Suprapubic skin (tissue), 4 donors: Measurements from ENCODE around the gene ST8SIA5. TPM values are rescaled to one million over a fixed set of nuclear protein-coding genes. Genes with fewer than 3 reads are reported as not detected.

Experiments
- DNase-seq, 2 donors: peaks; one replicate each; pipeline ENCODE4 v3.0.0-alpha.2; 2019; ENCODE audit warnings: low spot score in 2 of 2
- H3K27ac ChIP-seq: fragments of 200-600 bp; sonication (generic); one replicate; pipeline ENCODE4 v1.5.1; 2019
- H3K27me3 ChIP-seq: fragments of 200-600 bp; sonication (generic); one replicate; pipeline ENCODE4 v1.5.1; 2019
- H3K36me3 ChIP-seq: fragments of 200-600 bp; sonication (generic); one replicate; pipeline ENCODE4 v1.5.1; 2019
- H3K4me1 ChIP-seq: fragments of 200-600 bp; sonication (generic); one replicate; pipeline ENCODE4 v1.5.1; 2019
- H3K4me3 ChIP-seq: fragments of 200-600 bp; sonication (generic); one replicate; pipeline ENCODE4 v1.5.1; 2019; ENCODE audit warnings: mild to moderate bottlenecking
- H3K9me3 ChIP-seq: fragments of 200-600 bp; sonication (generic); one replicate; pipeline ENCODE4 v1.5.1; 2019
- CTCF ChIP-seq, 2 donors: fragments of 200-600 bp in 1 of 2; fragments of 450-650 bp in 1 of 2; sonication (generic) in 1 of 2; IDR thresholded peaks; one replicate each; pipeline ENCODE4 v1.5.1; 2016 to 2019; ENCODE audit warnings: antibody characterized with exemption in 2 of 2, mild to moderate bottlenecking in 1 of 2, moderate library complexity in 1 of 2
- EP300 ChIP-seq: sonication (generic); formaldehyde crosslinking; IDR thresholded peaks from one replicate; pipeline ENCODE4 v1.6.1; 2017; ENCODE audit warnings: antibody characterized with exemption
- POLR2A ChIP-seq, 2 donors: fragments of 450-650 bp; IDR thresholded peaks; one replicate each; pipeline ENCODE4 v1.6.1; 2017; ENCODE audit warnings: antibody characterized with exemption in 2 of 2, mild to moderate bottlenecking in 2 of 2, moderate library complexity in 2 of 2
- POLR2AphosphoS5 ChIP-seq, 3 donors: sonication (generic); formaldehyde crosslinking; IDR thresholded peaks; one replicate each; pipeline ENCODE4 v1.6.1; 2017; ENCODE audit warnings: antibody characterized with exemption in 3 of 3
- WGBS: methylation state at CpG from one replicate; pipeline ENCODE4 v1.1.5; 2018; 5-methylcytosine and 5-hydroxymethylcytosine counted together
- total RNA-seq, 4 donors: library from RNA; depleted of rRNA; stranded (reverse); fragments of >200 nt; gene quantifications; one replicate each; pipeline ENCODE4 v1.1.0, GENCODE V29; 2016

ST8SIA5 gene
- total RNA-seq, 4 donors from 2014 or later = not detected

GRCh38 chr18:46686186-46686585 is 70.7 kb downstream of the ST8SIA5 start:
- Histone ChIP-seq H3K4me3 (no peak overlapping the region), H3K9me3 (no peaks in the 10 kb centered on the region), H3K27ac (no peak overlapping the region), H3K4me1 (no peaks in the 10 kb centered on the region), H3K36me3 (no peaks in the 10 kb centered on the region), H3K27me3 (no peaks in the 10 kb centered on the region)
- no peak for DNase-seq
- 83% methylated on average over 8 of the region's 9 CpGs for WGBS
- TF ChIP-seq CTCF (IDR thresholded peaks at IDR 0.05) (no peak), EP300 (no peak), POLR2AphosphoS5 (IDR thresholded peaks at IDR 0.05) (no peak), POLR2A (IDR thresholded peaks at IDR 0.05) (no peak)

GRCh38 chr18:46683252-46683651 is 73.6 kb downstream of the ST8SIA5 start:
- WGBS = 85% methylated on average over 4 of the region's 4 CpGs
- H3K9me3 ChIP-seq = no peaks in the 10 kb centered on the region
- no peaks in the 10 kb centered on the region for H3K27me3 ChIP-seq
- H3K4me1 ChIP-seq = no peaks in the 10 kb centered on the region
- no peak for DNase-seq
- no peak overlapping the region for H3K27ac ChIP-seq
- no peak overlapping the region for H3K4me3 ChIP-seq
- no peaks in the 10 kb centered on the region for H3K36me3 ChIP-seq
- TF ChIP-seq POLR2A (IDR thresholded peaks at IDR 0.05) (no peak), CTCF (IDR thresholded peaks at IDR 0.05) (no peak), POLR2AphosphoS5 (IDR thresholded peaks at IDR 0.05) (no peak), EP300 (no peak)

- Histone ChIP-seq H3K4me3 (no peak overlapping the region), H3K9me3 (no peaks in the 10 kb centered on the region), H3K36me3 (no peaks in the 10 kb centered on the region), H3K27ac (no peak overlapping the region), H3K4me1 (no peaks in the 10 kb centered on the region), H3K27me3 (no peaks in the 10 kb centered on the region)
- TF ChIP-seq POLR2A (IDR thresholded peaks at IDR 0.05) = no peak
- no peak for TF ChIP-seq EP300
- TF ChIP-seq POLR2AphosphoS5 (IDR thresholded peaks at IDR 0.05) = no peak
- no peak for TF ChIP-seq CTCF (IDR thresholded peaks at IDR 0.05)
- no peak for DNase-seq
- WGBS = 77% methylated on average over 10 of the region's 12 CpGs
Observed at GRCh38 chr18:46680784-46681695, 75.8 kb downstream of the ST8SIA5 start.

GRCh38 chr18:46679846-46680598 is 76.8 kb downstream of the ST8SIA5 start:
- TF ChIP-seq POLR2A (IDR thresholded peaks at IDR 0.05) (no peak), POLR2AphosphoS5 (IDR thresholded peaks at IDR 0.05) (no peak), EP300 (no peak), CTCF (IDR thresholded peaks at IDR 0.05) (no peak)
- 94% methylated on average over 49 of the region's 52 CpGs for WGBS
- peaks cover 9% of the 10 kb centered on the region for H3K27me3 ChIP-seq

More at GRCh38 chr18:46679846-46680598, 76.8 kb downstream of the ST8SIA5 start:
- Histone ChIP-seq H3K36me3 (no peaks in the 10 kb centered on the region), H3K27ac (no peak overlapping the region), H3K9me3 (no peaks in the 10 kb centered on the region), H3K4me1 (no peaks in the 10 kb centered on the region), H3K4me3 (no peak overlapping the region)
- no peak for DNase-seq
